Lower leg skin (tissue), 3 donors: ENCODE data around the gene ARHGAP10.

Experiments used
- POLR2A ChIP-seq, 2 donors: fragments of 450-650 bp; IDR thresholded peaks; one replicate each; pipeline ENCODE4 v1.6.1; 2016 to 2017; ENCODE audit warnings: antibody characterized with exemption in 2 of 2, mild to moderate bottlenecking in 1 of 2, moderate library complexity in 1 of 2
- TF ChIP-seq, protein P1 (sequence below), 3 donors: fragments of 450-650 bp; IDR thresholded peaks; one replicate each; pipeline ENCODE4 v1.5.1; 2016; ENCODE audit warnings: antibody characterized with exemption in 3 of 3, mild to moderate bottlenecking in 3 of 3, moderate library complexity in 2 of 3

DNA sequence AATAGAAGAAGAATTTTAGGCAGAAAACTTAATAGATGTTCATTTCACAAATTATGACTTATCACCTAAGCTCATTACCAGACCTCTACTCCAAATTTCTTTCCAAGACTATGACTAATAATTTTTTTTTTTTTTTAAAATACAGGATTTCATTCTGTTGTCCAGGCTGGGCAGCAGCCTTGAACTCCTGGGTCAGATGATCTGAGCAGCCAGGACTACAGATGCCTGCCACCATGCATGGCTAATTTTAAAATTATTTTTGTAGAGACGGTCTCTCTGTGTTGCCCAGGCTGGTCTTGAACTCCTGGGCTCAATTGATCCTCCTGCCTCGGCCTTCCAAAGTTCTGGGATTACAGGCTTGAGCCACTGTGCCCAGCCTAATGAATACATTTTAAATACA is 119.2 kb downstream of the ARHGAP10 start:
- TF ChIP-seq, protein P1, sequence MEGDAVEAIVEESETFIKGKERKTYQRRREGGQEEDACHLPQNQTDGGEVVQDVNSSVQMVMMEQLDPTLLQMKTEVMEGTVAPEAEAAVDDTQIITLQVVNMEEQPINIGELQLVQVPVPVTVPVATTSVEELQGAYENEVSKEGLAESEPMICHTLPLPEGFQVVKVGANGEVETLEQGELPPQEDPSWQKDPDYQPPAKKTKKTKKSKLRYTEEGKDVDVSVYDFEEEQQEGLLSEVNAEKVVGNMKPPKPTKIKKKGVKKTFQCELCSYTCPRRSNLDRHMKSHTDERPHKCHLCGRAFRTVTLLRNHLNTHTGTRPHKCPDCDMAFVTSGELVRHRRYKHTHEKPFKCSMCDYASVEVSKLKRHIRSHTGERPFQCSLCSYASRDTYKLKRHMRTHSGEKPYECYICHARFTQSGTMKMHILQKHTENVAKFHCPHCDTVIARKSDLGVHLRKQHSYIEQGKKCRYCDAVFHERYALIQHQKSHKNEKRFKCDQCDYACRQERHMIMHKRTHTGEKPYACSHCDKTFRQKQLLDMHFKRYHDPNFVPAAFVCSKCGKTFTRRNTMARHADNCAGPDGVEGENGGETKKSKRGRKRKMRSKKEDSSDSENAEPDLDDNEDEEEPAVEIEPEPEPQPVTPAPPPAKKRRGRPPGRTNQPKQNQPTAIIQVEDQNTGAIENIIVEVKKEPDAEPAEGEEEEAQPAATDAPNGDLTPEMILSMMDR (IDR thresholded peaks at IDR 0.05): no peak
- TF ChIP-seq POLR2A (IDR thresholded peaks at IDR 0.05): no peak
